Activated CD4-positive, alpha-beta T cell treated with anti-CD3 and anti-CD28 coated beads, Interleukin-2, amount 50 U/mL, for 48 hours (primary cell): ENCODE data around the gene CNTN2.

Source experiments
- DNase-seq, 2 experiments: peaks; one replicate each; pipeline ENCODE4 v3.0.0-alpha.2; 2020

The CNTN2 gene

GRCh38 chr1:205020466-205020865, 22.5 kb upstream of the CNTN2 start:
- no peak for DNase-seq

- DNase-seq: no peak
Observed at GRCh38 chr1:205024679-205025078, 18.3 kb upstream of the CNTN2 start.

GRCh38 chr1:205025239-205025638, 17.8 kb upstream of the CNTN2 start:
- DNase-seq: no peak

GRCh38 chr1:205026181-205026580, 16.8 kb upstream of the CNTN2 start:
- DNase-seq: no peak

- DNase-seq: no peak
Observed at GRCh38 chr1:205028390-205028789, 14.6 kb upstream of the CNTN2 start.

- no peak for DNase-seq
Observed at GRCh38 chr1:205028924-205029323, 14.1 kb upstream of the CNTN2 start.

GRCh38 chr1:205030241-205030640, 12.8 kb upstream of the CNTN2 start:
- DNase-seq: no peak

DNA sequence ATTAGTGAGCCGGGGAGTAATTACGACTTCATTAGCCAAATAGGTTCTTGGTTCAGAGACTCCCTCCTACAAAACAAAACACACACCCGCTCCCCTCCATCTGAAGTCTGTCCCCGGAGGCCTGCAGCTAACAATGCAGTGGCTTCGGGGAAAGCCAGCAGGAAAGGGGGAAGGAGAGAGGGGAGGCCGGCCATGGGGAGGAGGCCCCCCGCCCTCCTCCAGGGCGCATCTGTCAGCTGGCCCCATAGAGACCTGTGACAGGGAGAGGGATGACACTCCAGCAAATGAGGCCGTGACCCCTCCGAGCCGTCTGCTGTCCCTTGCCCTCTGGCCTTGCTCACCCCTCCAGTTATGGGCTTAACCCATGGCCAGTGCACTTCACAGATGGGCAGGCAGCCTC, 12.1 kb upstream of the CNTN2 start:
- DNase-seq: no peak

- no peak for DNase-seq
Observed at GRCh38 chr1:205032508-205032907, 10.5 kb upstream of the CNTN2 start.

DNA sequence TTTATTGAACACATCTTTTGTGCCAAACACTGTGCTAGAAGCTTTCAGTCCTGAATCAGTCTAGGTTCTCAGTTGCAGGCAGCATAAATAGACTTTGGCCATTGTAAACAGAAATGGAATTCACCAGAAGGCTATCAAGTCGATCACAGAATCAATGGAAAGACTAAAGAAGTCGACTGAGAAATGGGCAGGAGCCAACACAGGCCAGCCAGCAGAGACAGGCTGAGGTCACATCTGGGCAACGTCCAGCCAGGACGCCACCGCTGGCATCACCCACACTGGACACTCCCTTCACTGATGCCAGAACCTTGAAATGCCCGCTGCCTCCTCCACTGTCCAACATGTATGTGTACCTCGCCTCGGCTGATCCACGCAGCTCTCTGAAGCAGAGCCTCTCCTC, 5.5 kb upstream of the CNTN2 start:
- DNase-seq: no peak

DNA sequence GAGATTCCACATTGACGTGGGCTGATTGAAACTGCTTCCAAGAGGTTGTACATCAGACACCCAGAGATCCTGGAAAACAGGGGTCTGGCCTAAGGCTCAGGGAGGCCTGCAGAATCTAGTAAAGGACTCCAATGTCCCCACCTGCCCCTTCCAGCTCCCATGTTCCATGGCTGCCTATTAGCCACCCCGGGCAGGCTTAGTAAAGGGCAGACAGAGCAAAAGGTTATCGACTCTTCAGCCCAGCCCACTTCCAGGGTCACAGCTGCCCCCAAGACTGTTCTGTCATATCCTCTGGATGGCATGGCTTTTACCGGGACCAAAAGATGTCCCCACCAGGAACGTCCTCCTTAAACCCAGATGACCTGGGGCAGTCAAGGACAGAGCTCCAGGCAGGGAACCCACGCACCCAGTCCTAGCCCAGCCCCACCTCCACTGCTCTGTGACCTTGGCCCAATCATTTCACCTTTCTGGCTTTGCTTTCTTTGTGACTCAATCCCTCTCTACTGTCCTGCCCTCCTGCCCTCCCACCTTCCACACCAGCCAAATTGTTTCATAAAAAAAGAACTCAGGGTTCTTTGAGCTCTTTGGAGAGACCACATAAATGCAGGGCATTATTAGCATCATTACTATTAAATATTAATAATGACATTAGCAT, 4.8 kb upstream of the CNTN2 start:
- no peak for DNase-seq

DNA sequence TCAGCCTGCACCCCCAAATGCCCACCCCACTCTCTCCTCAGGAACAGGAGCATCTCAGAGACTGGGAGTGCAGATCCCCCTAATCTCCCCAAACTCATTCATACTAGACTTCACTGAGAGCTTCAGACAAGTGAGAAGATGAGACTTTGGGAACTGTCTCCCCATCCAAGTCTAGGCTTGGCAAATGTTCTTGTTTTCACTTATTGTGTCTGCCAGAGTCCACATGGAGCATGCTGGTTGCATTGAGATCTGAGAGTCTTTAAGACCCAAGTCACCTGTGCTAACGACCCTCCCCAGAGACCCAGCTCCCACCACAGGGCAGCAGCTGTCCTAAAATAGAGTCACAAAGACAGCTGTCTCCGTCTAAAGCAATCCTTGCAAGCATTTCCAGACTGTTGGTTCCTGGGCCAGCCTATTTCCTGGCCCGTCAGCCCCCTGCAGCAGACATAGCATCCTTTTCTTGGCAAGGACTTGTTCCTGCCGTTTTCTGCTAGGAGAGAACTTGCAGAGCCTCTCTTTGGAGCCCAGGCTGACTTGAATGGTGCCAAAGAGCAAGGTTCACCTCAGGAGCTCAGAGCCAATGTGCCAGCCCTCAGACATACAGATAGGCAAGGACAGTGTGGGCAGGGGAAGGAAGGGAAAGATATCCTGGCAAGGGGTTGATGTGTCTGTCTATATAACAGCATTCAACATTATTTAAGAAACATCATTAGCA, 1.9 kb upstream of the CNTN2 start:
- no peak for DNase-seq

DNA sequence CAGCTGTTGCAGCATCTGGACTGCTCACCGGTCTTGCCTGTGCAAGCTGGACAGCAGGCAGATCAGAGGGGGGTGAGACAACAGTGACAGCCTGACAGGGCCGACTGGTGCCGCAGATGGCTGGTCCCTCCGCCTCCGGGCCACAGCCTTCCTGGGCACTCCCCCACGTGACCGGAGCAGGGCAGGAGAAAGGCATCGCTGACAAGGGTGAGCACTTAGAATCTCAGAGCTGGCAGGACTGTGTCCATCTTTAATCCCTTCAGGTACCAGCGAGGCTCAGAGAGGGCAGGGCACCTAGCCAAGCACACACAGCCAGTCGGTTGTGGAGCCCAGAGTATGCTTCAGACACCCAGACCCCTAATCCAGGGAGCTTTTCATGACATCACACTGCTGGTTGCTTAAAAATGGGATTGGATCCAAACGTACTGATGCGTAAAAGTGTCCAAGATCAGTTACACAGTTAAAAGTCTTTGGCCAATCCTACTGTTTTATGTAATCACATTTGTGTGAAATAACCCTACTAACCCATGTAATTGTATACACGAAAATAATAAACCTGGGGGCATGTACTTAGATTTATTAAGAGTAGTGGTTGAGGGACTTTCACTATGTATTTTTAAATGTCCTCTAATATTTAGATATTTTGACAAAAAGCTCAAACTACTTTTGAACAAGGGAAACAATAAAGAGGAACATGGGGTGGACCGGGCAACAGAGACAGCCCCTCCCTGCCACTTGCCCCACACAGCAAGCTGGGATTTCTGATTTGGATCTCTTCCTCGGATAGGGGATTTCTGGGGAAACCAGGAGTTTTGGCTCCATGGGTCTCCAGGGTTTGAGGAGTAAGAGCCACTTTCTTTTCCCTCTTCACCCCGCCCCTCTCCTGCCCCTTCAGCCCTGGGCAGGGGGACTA, 758 bp upstream of the CNTN2 start:
- no peak for DNase-seq

DNA sequence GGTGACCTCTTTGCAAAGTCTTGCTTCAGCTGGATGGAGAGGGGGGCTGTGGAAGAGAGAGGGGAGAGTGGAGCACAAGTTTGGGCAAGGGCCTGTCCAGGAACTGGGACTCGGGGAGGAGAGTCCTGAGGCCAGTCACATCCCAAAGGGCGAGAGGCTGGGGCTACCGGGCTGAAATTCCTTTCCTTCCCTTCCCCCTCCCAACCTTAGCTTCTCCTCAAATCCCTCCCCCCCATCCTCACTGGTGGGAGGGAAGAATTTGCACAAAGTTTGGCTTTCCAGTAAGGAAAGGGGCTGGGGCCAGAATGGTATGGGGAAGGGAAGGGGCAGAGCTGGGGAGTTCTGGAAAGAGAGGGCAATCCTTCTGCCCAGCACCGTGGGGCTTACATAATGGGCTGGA, 854 bp downstream of the CNTN2 start:
- no peak for DNase-seq

- DNase-seq: no peak
Observed at GRCh38 chr1:205044741-205045140, 1.7 kb downstream of the CNTN2 start.

GRCh38 chr1:205045146-205045545, 2.1 kb downstream of the CNTN2 start:
- DNase-seq: no peak

DNA sequence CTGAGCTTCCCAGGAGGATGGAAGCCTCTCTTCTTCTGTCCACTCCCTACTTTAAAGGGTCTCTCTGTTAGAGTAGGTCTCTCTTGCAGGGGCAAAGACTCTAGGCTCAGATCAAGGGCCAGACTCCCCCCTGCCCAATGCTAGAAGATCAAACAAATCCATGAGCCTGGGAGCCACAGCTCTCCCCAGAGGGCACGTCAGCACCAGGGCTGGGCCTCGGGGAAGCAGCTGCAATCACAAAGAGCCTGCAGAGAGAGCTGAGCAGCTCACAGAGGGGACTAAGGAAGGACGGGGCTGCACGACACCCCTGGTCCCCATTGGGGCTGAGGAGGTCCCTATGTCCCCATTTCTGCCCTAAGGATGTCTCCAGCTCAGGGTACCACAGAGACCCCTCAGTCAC, 3.9 kb downstream of the CNTN2 start:
- no peak for DNase-seq

DNA sequence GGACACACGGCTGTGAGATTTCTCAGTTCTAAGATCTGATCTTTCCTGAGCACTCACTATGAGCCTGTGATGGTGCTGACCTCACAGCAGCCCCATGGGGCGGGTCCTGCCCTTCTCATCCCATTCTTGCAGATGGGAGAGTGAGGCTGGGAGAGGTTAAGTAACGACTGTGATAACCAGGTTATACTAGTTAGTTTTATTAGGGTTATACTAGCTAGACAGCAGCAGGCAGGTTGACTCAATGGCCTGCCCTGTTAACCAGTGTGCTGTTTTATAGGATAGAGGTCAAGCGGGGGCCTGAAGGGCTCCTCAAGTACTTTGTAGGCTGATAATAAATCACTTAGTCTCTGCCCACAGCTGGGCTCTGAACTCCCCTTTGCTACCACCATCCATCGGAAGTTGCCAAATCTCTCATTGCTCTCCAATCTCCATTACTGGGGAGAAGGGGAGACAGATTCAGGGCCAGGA, 4.8 kb downstream of the CNTN2 start:
- no peak for DNase-seq

- no peak for DNase-seq
Observed at GRCh38 chr1:205048382-205048781, 5.4 kb downstream of the CNTN2 start.

GRCh38 chr1:205049479-205049878, 6.5 kb downstream of the CNTN2 start:
- DNase-seq: no peak

GRCh38 chr1:205052690-205053089, 9.7 kb downstream of the CNTN2 start:
- DNase-seq: no peak

- no peak for DNase-seq
Observed at GRCh38 chr1:205053296-205053695, 10.3 kb downstream of the CNTN2 start.

DNA sequence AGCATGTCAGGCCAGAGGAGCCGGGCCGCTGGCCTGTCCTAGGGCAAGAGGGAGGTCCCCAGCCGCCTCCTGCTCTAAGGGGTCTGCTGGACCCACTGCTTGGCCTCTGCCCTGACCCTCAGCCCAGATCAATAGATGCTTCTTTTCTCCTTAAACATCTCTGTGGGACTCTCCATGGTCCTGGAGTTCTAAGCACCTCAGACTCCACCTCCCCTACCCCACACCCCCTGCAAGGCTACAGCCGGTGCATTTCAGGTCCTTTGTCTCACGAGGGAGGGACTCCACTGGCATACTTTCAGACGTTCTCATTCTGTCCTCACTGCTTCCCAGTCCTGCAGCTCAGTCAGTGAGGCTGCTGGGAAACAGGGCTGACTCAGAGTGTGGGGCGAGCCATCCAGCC, 11.0 kb downstream of the CNTN2 start:
- DNase-seq: no peak

DNA sequence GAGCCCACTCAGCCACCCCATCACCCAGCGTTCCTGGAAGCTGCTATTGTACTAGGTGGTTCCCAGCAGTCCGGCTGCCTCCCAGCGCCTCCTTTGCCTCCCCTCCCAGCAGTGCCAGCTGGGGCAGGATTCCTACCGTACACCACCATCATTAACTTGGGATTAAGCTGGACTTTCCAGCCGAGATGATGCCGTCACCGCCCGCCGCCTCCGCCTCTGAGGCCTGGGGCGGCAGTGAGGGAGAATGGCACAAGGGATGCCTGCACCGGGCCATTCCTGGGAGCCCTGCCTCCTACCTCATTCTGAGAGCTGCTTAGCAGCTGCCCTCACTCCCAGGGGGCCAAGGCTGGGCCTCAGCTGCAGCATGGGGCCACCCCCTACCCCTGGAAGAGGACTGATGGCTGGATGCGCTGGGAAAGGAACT, 13.2 kb downstream of the CNTN2 start:
- no peak for DNase-seq
